Measurements from ENCODE around the gene LLGL2. TPM values are rescaled to one million over a fixed set of nuclear protein-coding genes. Genes with fewer than 3 reads are reported as not detected.
A peak's percentile ranks its signal among the peaks of the same experiment; 100 is the strongest.

The LLGL2 gene
- total RNA-seq, 1 donor from 2014 or later, result 111 TPM

- no peak for ATAC-seq
- Histone ChIP-seq H3K4me3 (no peak overlapping the region), H3K27me3 (ENCODE audit: low read depth) (no peaks in the 10 kb centered on the region), H3K9me3 (no peaks in the 10 kb centered on the region), H3K4me1 (peaks cover 11% of the 10 kb centered on the region), H3K27ac (no peak overlapping the region), H3K36me3 (no peaks in the 10 kb centered on the region)
- TF ChIP-seq CTCF (IDR thresholded peaks at IDR 0.05), result no peak
- DNase-seq, result no peak
- intact Hi-C loops (cut with DNase I), result no loop called here
These were observed 59.3 kb downstream of the LLGL2 start for GRCh38 chr17:75584849-75585175.

- Histone ChIP-seq H3K36me3 (peaks cover 6% of the 10 kb centered on the region), H3K27me3 (ENCODE audit: low read depth) (no peaks in the 10 kb centered on the region), H3K27ac (peak within 1 kb of the TSS; percentile 97), H3K4me3 (peak within 1 kb of the TSS; percentile 84), H3K9me3 (no peaks in the 10 kb centered on the region), H3K4me1 (peaks cover 20% of the 10 kb centered on the region)
- peak; percentile 66 to 70 for ATAC-seq
- DNase-seq, result peak; percentile 85
- peak; percentile 46 for TF ChIP-seq CTCF (IDR thresholded peaks at IDR 0.05)
- intact Hi-C loops (cut with DNase I), result no loop called here
These were observed 62.4 kb downstream of the LLGL2 start, which contains the start of gene MYO15B for GRCh38 chr17:75587675-75588595. TSS of gene MYO15B (plus strand) at chr17:75587800. CDS start at chr17:75588058, 258 bp downstream.

GRCh38 chr17:75588596-75589011 lies 63.1 kb downstream of the LLGL2 start:
- H3K27me3 ChIP-seq (ENCODE audit: low read depth), result no peaks in the 10 kb centered on the region
- no peak for TF ChIP-seq CTCF (IDR thresholded peaks at IDR 0.05)
- no peaks in the 10 kb centered on the region for H3K9me3 ChIP-seq
- peak; percentile 14 to 39 for ATAC-seq
- H3K4me3 ChIP-seq, result peak overlapping the region; percentile 84
- peak; percentile 66 for DNase-seq
- intact Hi-C loops (cut with DNase I), result no loop called here
- H3K27ac ChIP-seq, result peak overlapping the region; percentile 97
- peaks cover 6% of the 10 kb centered on the region for H3K36me3 ChIP-seq
- peaks cover 20% of the 10 kb centered on the region for H3K4me1 ChIP-seq

GRCh38 chr17:75589012-75589918 lies 63.8 kb downstream of the LLGL2 start:
- peaks cover 20% of the 10 kb centered on the region for H3K4me1 ChIP-seq
- ATAC-seq, result peak; percentile 92 to 94
- peak; percentile 97 for DNase-seq
- peaks cover 6% of the 10 kb centered on the region for H3K36me3 ChIP-seq
- H3K27me3 ChIP-seq (ENCODE audit: low read depth), result no peaks in the 10 kb centered on the region
- H3K27ac ChIP-seq, result peak overlapping the region; percentile 97
- intact Hi-C loops (cut with DNase I), result no loop called here
- no peaks in the 10 kb centered on the region for H3K9me3 ChIP-seq
- H3K4me3 ChIP-seq, result peak overlapping the region; percentile 84
- peak; percentile 50 for TF ChIP-seq CTCF (IDR thresholded peaks at IDR 0.05)

- Histone ChIP-seq H3K9me3 (no peaks in the 10 kb centered on the region), H3K4me3 (peak overlapping the region; percentile 84), H3K36me3 (peaks cover 6% of the 10 kb centered on the region), H3K4me1 (peaks cover 20% of the 10 kb centered on the region), H3K27ac (peak overlapping the region; percentile 97), H3K27me3 (ENCODE audit: low read depth) (no peaks in the 10 kb centered on the region)
- no peak for TF ChIP-seq CTCF (IDR thresholded peaks at IDR 0.05)
- intact Hi-C loops (cut with DNase I), result no loop called here
- DNase-seq, result no peak
- no peak for ATAC-seq
These were observed 64.4 kb downstream of the LLGL2 start for GRCh38 chr17:75589919-75590303.

Data from lower lobe of right lung (tissue), 2 donors.